Colonic mucosa (tissue), 4 donors: ENCODE results near the gene NID1. TPM values are rescaled to one million over a fixed set of nuclear protein-coding genes. Genes with fewer than 3 reads are reported as not detected.
"Not testable (repeated sequence)": the region's sequence is repeated elsewhere in the genome, so short reads cannot be mapped to it uniquely, and the experiment has no call there.

Source experiments
- DNase-seq: peaks from one replicate; pipeline ENCODE4 v3.0.0-alpha.2; 2020
- H3K27ac ChIP-seq: fragments of 200-600 bp; one replicate; pipeline ENCODE4 v1.8.0; 2021
- H3K27me3 ChIP-seq: fragments of 200-600 bp; one replicate; pipeline ENCODE4 v1.8.0; 2021
- H3K36me3 ChIP-seq: fragments of 200-600 bp; one replicate; pipeline ENCODE4 v1.8.0; 2021
- H3K4me1 ChIP-seq: fragments of 200-600 bp; one replicate; pipeline ENCODE4 v1.8.0; 2021; ENCODE audit warnings: mild to moderate bottlenecking
- H3K4me3 ChIP-seq: fragments of 200-600 bp; one replicate; pipeline ENCODE4 v1.8.0; 2021
- H3K9ac ChIP-seq, 2 donors: one replicate each; pipeline ENCODE4 v1.7.0; 2013; ENCODE audit warnings: control low read depth in 2 of 2, low read depth in 2 of 2, low read length in 2 of 2
- H3K9me3 ChIP-seq: fragments of 200-600 bp; one replicate; pipeline ENCODE4 v1.8.0; 2021
- CTCF ChIP-seq: fragments of 200-600 bp; IDR thresholded peaks from one replicate; pipeline ENCODE4 v1.8.0; 2022; ENCODE audit warnings: antibody characterized with exemption, mild to moderate bottlenecking
- intact Hi-C: fragments of 100-400 bp; cut with DNase I; formaldehyde crosslinking; loops from one replicate; pipeline ENCODE4 v1.14.1; 2022
- total RNA-seq, 2 donors: library from RNA; stranded (reverse); fragmentation: NEBNext Ultra II Directional in 1 of 2; extraction: Animal tissue kit (Norgen Biotek cat#: 25700) in 1 of 2; gene quantifications; one replicate each; pipeline ENCODE4 v1.2.1, GENCODE V29; 2021
- donor health status: healthy.
- donor health status: DM: no; HTN: no; CAD: no.
- donor health status: DM: no; HTN: no; CAD: no.

NID1 gene
- total RNA-seq, 2 donors from 2014 or later: 8.8 to 25.5 TPM

DNA sequence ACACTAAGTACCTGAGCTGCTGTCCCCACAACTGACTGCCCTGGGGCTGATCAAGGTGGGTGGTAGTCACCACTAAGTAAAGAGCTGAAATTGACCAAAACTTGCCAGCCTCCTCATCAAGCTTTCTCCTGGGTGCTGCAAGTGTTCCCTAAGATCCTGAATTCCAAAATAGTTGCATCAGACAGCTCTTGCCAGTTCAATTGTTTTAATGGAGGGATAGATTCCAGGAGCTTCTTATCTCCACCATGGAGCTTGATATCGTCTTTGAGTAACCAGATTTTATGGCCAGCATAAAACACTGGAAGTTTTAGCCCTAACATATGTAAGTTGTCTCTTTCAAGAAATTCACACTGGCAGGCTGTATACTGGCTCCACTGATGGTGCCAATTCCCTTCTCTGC, 90.3 kb downstream of the NID1 start:
- no peaks in the 10 kb centered on the region for H3K27me3 ChIP-seq
- no peaks in the 10 kb centered on the region for H3K36me3 ChIP-seq
- no peak for DNase-seq
- no peak for TF ChIP-seq CTCF
- H3K9ac ChIP-seq: no peak overlapping the region
- no peaks in the 10 kb centered on the region for H3K9me3 ChIP-seq
- intact Hi-C loops: loop anchor here (10.0 kb wide), 2 partner anchors 110 to 180 kb away; partner anchors contain the start of gene LYST
- no peak overlapping the region for H3K4me3 ChIP-seq
- no peaks in the 10 kb centered on the region for H3K4me1 ChIP-seq
- H3K27ac ChIP-seq: no peak overlapping the region

GRCh38 chr1:235972691-235973090, 92.2 kb downstream of the NID1 start:
- H3K4me3 ChIP-seq, H3K4me1 ChIP-seq, DNase-seq, H3K36me3 ChIP-seq, H3K9ac ChIP-seq, H3K9me3 ChIP-seq, H3K27me3 ChIP-seq: not testable (repeated sequence)
- intact Hi-C loops: loop anchor here (10.0 kb wide), 2 partner anchors 108 to 178 kb away; partner anchors contain the start of gene LYST
- peak overlapping the region; percentile 62 for H3K27ac ChIP-seq

DNA sequence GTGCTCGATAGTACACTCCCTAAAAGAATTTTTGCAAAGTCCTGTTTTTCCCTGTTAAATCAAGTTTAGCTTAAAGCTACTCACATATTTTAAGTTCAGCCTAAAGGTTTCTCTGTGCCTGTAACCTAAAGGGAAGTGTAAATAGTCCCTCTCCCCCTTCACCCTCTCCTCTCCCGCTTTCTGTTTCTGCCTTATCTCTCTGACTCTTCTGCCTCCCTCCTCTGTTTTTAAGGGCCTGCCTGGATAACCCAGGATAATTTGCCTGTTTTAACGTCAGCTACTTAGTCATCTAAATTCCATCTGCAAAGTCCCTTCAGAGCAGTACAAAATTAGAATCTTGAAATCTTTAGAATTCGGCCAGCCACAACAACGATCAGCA, 92.6 kb downstream of the NID1 start:
- Histone ChIP-seq H3K27me3 (no peaks in the 10 kb centered on the region), H3K9ac (peak overlapping the region; percentile 73 to 74), H3K4me3 (no peak overlapping the region), H3K4me1 (no peaks in the 10 kb centered on the region), H3K36me3 (no peaks in the 10 kb centered on the region), H3K27ac (peak overlapping the region; percentile 62), H3K9me3 (no peaks in the 10 kb centered on the region)
- no peak for TF ChIP-seq CTCF
- intact Hi-C loops: loop anchor here (10.0 kb wide), 2 partner anchors 107 to 177 kb away; partner anchors contain the start of gene LYST
- no peak for DNase-seq

GRCh38 chr1:235971571-235972310, 93.1 kb downstream of the NID1 start:
- Histone ChIP-seq H3K36me3 (no peaks in the 10 kb centered on the region), H3K27ac (peak overlapping the region; percentile 62), H3K4me3 (no peak overlapping the region), H3K27me3 (no peaks in the 10 kb centered on the region), H3K4me1 (no peaks in the 10 kb centered on the region), H3K9ac (peak overlapping the region; percentile 73 to 74), H3K9me3 (no peaks in the 10 kb centered on the region)
- peak; percentile 94 for DNase-seq
- intact Hi-C loops: loop anchor here (10.0 kb wide), 2 partner anchors 107 to 177 kb away; partner anchors contain the start of gene LYST
- TF ChIP-seq CTCF: peak; percentile 84

- no peaks in the 10 kb centered on the region for H3K36me3 ChIP-seq
- no peaks in the 10 kb centered on the region for H3K4me1 ChIP-seq
- no peak overlapping the region for H3K4me3 ChIP-seq
- intact Hi-C loops: loop anchor here (10.0 kb wide), 2 partner anchors 106 to 176 kb away; partner anchors contain the start of gene LYST
- H3K9me3 ChIP-seq: no peaks in the 10 kb centered on the region
- no peak for TF ChIP-seq CTCF
- H3K27me3 ChIP-seq: no peaks in the 10 kb centered on the region
- H3K9ac ChIP-seq: peak overlapping the region in 1 of 2 donors; percentile 0
- no peak for DNase-seq
- peak overlapping the region; percentile 62 for H3K27ac ChIP-seq
Measured at GRCh38 chr1:235971020-235971419, 93.9 kb downstream of the NID1 start.

DNA sequence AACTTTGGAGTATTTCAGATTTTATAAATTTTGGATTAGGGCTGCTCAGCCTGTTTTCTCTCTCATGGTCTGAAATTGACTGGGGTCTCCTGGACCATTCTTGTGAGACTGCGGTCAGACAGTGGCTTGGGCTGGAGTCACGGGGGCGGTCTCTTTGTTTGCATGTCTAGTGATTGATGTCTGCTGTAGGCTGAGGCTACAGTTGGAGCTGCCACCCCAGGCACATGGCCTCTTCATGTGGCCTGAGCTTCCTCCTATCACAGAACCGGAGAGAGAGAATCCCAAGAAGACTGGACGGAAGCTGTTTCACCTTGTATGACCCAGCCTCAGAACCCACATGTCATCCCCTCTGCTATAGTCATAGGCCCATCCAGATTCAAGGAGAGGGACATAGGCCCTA, 96.1 kb downstream of the NID1 start:
- no peak for DNase-seq
- Histone ChIP-seq H3K27me3 (no peaks in the 10 kb centered on the region), H3K27ac (no peak overlapping the region), H3K9me3 (no peaks in the 10 kb centered on the region), H3K36me3 (no peaks in the 10 kb centered on the region), H3K4me1 (no peaks in the 10 kb centered on the region), H3K9ac (no peak overlapping the region), H3K4me3 (no peak overlapping the region)
- intact Hi-C loops: loop anchor here (5.0 kb wide), 1 partner anchor 457 kb away; no protein-coding TSS in a partner anchor
- no peak for TF ChIP-seq CTCF

GRCh38 chr1:235966134-235966533, 98.8 kb downstream of the NID1 start:
- not testable (repeated sequence) for H3K9ac ChIP-seq, H3K27ac ChIP-seq, H3K27me3 ChIP-seq, H3K36me3 ChIP-seq, H3K9me3 ChIP-seq, DNase-seq, H3K4me3 ChIP-seq, H3K4me1 ChIP-seq
- intact Hi-C loops: loop anchor here (5.0 kb wide), 1 partner anchor 454 kb away; no protein-coding TSS in a partner anchor
